K562 (cell line): Measurements from ENCODE around the gene RNPEP. TPM values are rescaled to one million over a fixed set of nuclear protein-coding genes. Genes with fewer than 3 reads are reported as not detected.

Source experiments
- BRCA1 ChIP-seq, 2 experiments: fragments of 450-650 bp in 1 of 2; sonication (generic) in 1 of 2; formaldehyde crosslinking in 1 of 2; IDR thresholded peaks; 2 replicates each; pipeline versions ENCODE4 v1.5.0 to v1.6.1; 2017 to 2020; ENCODE audit warnings: mild to moderate bottlenecking in 1 of 2, missing genetic modification reagents in 1 of 2
- C11orf30 ChIP-seq: fragments of 450-650 bp; IDR thresholded peaks from 2 replicates; pipeline ENCODE4 v1.6.1; 2016; ENCODE audit warnings: low read depth, mild to moderate bottlenecking
- CBFA2T2 ChIP-seq: fragments of 450-650 bp; conservative IDR thresholded peaks from 2 replicates; pipeline ENCODE4 v1.6.1; 2017; ENCODE audit warnings: mild to moderate bottlenecking
- EP400 ChIP-seq: fragments of 450-650 bp; IDR thresholded peaks from 2 replicates; pipeline ENCODE4 v1.6.1; 2017; ENCODE audit warnings: antibody characterized with exemption, mild to moderate bottlenecking, moderate library complexity
- HLTF ChIP-seq: fragments of 450-650 bp; IDR thresholded peaks from 2 replicates; pipeline ENCODE4 v1.6.1; 2016
- MEIS2 ChIP-seq: fragments of 450-650 bp; IDR thresholded peaks from 2 replicates; pipeline ENCODE4 v1.6.1; 2014; ENCODE audit warnings: mild to moderate bottlenecking; ENCODE audit not compliant: partially characterized antibody
- MYNN ChIP-seq, 2 experiments: sonication (generic); formaldehyde crosslinking in 1 of 2; IDR thresholded peaks; 2 replicates each; pipeline versions ENCODE4 v1.5.0 to v1.6.1; 2016 to 2020; ENCODE audit warnings: antibody characterized with exemption in 1 of 2, missing genetic modification reagents in 1 of 2
- PTBP1 ChIP-seq: fragments of 200-400 bp; formaldehyde crosslinking; IDR thresholded peaks from 2 replicates; pipeline ENCODE4 v1.6.1; 2017; ENCODE audit warnings: low read depth, low read length
- RAD51 ChIP-seq: fragments of 450-650 bp; IDR thresholded peaks from 2 replicates; pipeline ENCODE4 v1.7.1; 2016; ENCODE audit warnings: low read depth, mild to moderate bottlenecking, borderline replicate concordance
- RBM25 ChIP-seq: fragments of 200-400 bp; formaldehyde crosslinking; IDR thresholded peaks from 2 replicates; pipeline ENCODE4 v1.6.1; 2018; ENCODE audit warnings: low read length, low read depth, moderate library complexity; ENCODE audit not compliant: severe bottlenecking
- RFX7 ChIP-seq: fragments of 250-450 bp; sonication (Bioruptor Pico); IDR thresholded peaks from 2 replicates; pipeline ENCODE4 v1.5.1; 2021; ENCODE audit warnings: mild to moderate bottlenecking
- THRAP3 ChIP-seq: fragments of 450-650 bp; IDR thresholded peaks from 2 replicates; pipeline ENCODE4 v1.6.1; 2016; ENCODE audit warnings: mild to moderate bottlenecking, inconsistent platforms, borderline replicate concordance
- ZNF263 ChIP-seq: sonication (generic); formaldehyde crosslinking; IDR thresholded peaks from 2 replicates; pipeline ENCODE4 v1.8.0; 2022; ENCODE audit warnings: mild to moderate bottlenecking, missing genetic modification reagents, borderline replicate concordance
- ZNF431 ChIP-seq: sonication (generic); formaldehyde crosslinking; IDR thresholded peaks from 2 replicates; pipeline ENCODE4 v1.8.0; 2022; ENCODE audit warnings: mild to moderate bottlenecking, missing genetic modification reagents
- ZNF695 ChIP-seq: fragments of 450-650 bp; formaldehyde crosslinking; IDR thresholded peaks from 2 replicates; pipeline ENCODE4 v1.4.0; 2020; ENCODE audit warnings: mild to moderate bottlenecking, moderate library complexity
- polyA plus RNA-seq, 8 experiments: library from polyadenylated mRNA; depleted of rRNA in 4 of 8; stranded (reverse) in 5 of 8; unstranded in 3 of 8; fragments of >200 nt; fragmentation: Nextera tagmentation in 2 of 8; fragmentation: Illumina TruSeq in 1 of 8; extraction: Ambion mirVana in 2 of 8; extraction: Trizol in 1 of 8; gene quantifications; 2 replicates each; pipeline versions ENCODE4 v1.2.1 to v1.2.3, GENCODE V29; 2011 to 2014; ENCODE audit warnings: inconsistent platforms in 1 of 8, missing spikeins in 1 of 8
- total RNA-seq, 7 experiments: library from RNA; depleted of rRNA in 6 of 7; stranded (reverse); fragments of >200 nt in 6 of 7; fragmentation: Illumina TruSeq in 2 of 7; extraction: Trizol in 2 of 7; gene quantifications; 2 replicates each; pipeline versions ENCODE4 v1.2.1 to v1.2.3, GENCODE V29; 2011 to 2021; ENCODE audit warnings: low replicate concordance in 1 of 7
- TF ChIP-seq, protein P1 (sequence below): sonication (generic); formaldehyde crosslinking; IDR thresholded peaks from 2 replicates; pipeline ENCODE4 v1.8.1; 2023; ENCODE audit warnings: mild to moderate bottlenecking, missing genetic modification reagents
- TF ChIP-seq, protein P2 (sequence below): sonication (generic); formaldehyde crosslinking; IDR thresholded peaks from 2 replicates; pipeline ENCODE4 v1.8.0; 2022; ENCODE audit warnings: mild to moderate bottlenecking, missing genetic modification reagents
- TF ChIP-seq, protein P3 (sequence below): sonication (generic); formaldehyde crosslinking; IDR thresholded peaks from 2 replicates; pipeline ENCODE4 v1.8.0; 2023; ENCODE audit warnings: missing genetic modification reagents, mild to moderate bottlenecking, borderline replicate concordance
- TF ChIP-seq, protein P4 (sequence below): fragments of 450-650 bp; IDR thresholded peaks from 2 replicates; pipeline ENCODE4 v1.6.1; 2016; ENCODE audit warnings: antibody characterized with exemption

Gene RNPEP
- total and polyA plus RNA-seq, 9 of the 15 experiments (the other 6 are each of a cell fraction or from before 2014, with no cell fraction given) = 27.5 to 131 (median 63.4) TPM

DNA sequence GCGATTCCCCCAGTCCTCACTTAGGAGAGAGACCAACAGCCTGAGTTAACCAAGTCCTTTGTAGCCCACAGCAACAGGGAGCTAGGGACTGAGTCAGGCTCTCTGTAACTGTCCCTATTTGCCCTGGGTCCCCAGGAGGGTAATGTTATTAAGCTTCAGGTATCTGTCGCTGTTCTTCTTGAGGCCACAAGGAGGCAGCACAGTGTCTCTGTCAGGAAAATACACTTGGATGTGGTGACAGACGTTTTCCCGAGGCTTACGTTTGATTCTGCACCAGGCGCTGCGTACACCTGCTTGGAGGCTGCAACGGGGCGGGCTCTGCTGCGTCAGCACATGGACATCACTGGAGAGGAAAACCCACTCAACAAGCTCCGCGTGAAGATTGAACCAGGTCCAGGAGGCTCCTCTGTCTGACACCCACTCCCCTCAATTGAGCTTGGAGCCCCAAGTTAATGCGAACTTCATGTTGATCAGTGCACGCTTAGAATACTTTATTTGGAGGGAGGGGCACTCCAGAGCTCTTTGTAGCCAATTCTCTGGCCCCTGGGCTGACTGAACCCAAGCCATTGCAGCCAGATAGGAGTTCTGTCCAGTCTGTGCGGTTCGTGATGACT, 17.3 kb downstream of the RNPEP start (continued):
- TF ChIP-seq RBM25 = no peak
- TF ChIP-seq ZNF695 (CRISPR knock-in tag) = no peak
- TF ChIP-seq, protein P1, sequence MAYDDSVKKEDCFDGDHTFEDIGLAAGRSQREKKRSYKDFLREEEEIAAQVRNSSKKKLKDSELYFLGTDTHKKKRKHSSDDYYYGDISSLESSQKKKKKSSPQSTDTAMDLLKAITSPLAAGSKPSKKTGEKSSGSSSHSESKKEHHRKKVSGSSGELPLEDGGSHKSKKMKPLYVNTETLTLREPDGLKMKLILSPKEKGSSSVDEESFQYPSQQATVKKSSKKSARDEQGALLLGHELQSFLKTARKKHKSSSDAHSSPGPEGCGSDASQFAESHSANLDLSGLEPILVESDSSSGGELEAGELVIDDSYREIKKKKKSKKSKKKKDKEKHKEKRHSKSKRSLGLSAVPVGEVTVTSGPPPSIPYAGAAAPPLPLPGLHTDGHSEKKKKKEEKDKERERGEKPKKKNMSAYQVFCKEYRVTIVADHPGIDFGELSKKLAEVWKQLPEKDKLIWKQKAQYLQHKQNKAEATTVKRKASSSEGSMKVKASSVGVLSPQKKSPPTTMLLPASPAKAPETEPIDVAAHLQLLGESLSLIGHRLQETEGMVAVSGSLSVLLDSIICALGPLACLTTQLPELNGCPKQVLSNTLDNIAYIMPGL (CRISPR knock-in tag) = no peak
- TF ChIP-seq THRAP3 = no peak
- TF ChIP-seq CBFA2T2 = no peak
- no peak for TF ChIP-seq RFX7
- TF ChIP-seq PTBP1 = no peak
- no peak for TF ChIP-seq HLTF
- TF ChIP-seq RAD51 = no peak
- TF ChIP-seq ZNF263 (CRISPR knock-in tag) = peak; percentile 27; the same call in 1 of the 2 replicates
- no peak for TF ChIP-seq BRCA1 (IDR thresholded peaks at IDR 0.05)
- TF ChIP-seq BRCA1 (CRISPR knock-in tag; IDR thresholded peaks at IDR 0.05) = no peak
- TF ChIP-seq, protein P2, sequence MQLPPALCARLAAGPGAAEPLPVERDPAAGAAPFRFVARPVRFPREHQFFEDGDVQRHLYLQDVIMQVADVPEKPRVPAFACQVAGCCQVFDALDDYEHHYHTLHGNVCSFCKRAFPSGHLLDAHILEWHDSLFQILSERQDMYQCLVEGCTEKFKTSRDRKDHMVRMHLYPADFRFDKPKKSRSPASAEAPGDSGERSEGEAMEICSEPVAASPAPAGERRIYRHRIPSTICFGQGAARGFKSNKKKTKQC (CRISPR knock-in tag) = no peak
- TF ChIP-seq ZNF431 (CRISPR knock-in tag) = no peak
- TF ChIP-seq EP400 = no peak
- TF ChIP-seq, protein P3, sequence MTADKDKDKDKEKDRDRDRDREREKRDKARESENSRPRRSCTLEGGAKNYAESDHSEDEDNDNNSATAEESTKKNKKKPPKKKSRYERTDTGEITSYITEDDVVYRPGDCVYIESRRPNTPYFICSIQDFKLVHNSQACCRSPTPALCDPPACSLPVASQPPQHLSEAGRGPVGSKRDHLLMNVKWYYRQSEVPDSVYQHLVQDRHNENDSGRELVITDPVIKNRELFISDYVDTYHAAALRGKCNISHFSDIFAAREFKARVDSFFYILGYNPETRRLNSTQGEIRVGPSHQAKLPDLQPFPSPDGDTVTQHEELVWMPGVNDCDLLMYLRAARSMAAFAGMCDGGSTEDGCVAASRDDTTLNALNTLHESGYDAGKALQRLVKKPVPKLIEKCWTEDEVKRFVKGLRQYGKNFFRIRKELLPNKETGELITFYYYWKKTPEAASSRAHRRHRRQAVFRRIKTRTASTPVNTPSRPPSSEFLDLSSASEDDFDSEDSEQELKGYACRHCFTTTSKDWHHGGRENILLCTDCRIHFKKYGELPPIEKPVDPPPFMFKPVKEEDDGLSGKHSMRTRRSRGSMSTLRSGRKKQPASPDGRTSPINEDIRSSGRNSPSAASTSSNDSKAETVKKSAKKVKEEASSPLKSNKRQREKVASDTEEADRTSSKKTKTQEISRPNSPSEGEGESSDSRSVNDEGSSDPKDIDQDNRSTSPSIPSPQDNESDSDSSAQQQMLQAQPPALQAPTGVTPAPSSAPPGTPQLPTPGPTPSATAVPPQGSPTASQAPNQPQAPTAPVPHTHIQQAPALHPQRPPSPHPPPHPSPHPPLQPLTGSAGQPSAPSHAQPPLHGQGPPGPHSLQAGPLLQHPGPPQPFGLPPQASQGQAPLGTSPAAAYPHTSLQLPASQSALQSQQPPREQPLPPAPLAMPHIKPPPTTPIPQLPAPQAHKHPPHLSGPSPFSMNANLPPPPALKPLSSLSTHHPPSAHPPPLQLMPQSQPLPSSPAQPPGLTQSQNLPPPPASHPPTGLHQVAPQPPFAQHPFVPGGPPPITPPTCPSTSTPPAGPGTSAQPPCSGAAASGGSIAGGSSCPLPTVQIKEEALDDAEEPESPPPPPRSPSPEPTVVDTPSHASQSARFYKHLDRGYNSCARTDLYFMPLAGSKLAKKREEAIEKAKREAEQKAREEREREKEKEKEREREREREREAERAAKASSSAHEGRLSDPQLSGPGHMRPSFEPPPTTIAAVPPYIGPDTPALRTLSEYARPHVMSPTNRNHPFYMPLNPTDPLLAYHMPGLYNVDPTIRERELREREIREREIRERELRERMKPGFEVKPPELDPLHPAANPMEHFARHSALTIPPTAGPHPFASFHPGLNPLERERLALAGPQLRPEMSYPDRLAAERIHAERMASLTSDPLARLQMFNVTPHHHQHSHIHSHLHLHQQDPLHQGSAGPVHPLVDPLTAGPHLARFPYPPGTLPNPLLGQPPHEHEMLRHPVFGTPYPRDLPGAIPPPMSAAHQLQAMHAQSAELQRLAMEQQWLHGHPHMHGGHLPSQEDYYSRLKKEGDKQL (CRISPR knock-in tag) = no peak
- no peak for TF ChIP-seq C11orf30
- peak; percentile 90 for TF ChIP-seq MEIS2
- TF ChIP-seq MYNN (IDR thresholded peaks at IDR 0.05) = peak; percentile 66; the same call in 1 of the 2 replicates
- no peak for TF ChIP-seq MYNN (CRISPR knock-in tag; IDR thresholded peaks at IDR 0.05)
- TF ChIP-seq, protein P4, sequence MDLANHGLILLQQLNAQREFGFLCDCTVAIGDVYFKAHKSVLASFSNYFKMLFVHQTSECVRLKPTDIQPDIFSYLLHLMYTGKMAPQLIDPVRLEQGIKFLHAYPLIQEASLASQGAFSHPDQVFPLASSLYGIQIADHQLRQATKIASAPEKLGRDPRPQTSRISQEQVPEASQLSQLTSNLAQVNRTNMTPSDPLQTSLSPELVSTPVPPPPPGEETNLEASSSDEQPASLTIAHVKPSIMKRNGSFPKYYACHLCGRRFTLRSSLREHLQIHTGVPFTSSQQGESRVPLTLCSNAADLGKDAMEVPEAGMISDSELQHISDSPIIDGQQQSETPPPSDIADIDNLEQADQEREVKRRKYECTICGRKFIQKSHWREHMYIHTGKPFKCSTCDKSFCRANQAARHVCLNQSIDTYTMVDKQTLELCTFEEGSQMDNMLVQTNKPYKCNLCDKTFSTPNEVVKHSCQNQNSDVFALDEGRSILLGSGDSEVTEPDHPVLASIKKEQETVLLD = no peak
